Thymus (tissue), 11 donors: ENCODE data around the gene ADCK1. TPM values are rescaled to one million over a fixed set of nuclear protein-coding genes. Genes with fewer than 3 reads are reported as not detected.
"Not testable (repeated sequence)": the region's sequence is repeated elsewhere in the genome, so short reads cannot be mapped to it uniquely, and the experiment has no call there.

Experiments used
- DNase-seq, 9 donors: peaks; one replicate each; pipeline ENCODE4 v3.0.0-alpha.2; 2013; ENCODE audit warnings: low spot score in 9 of 9, low read depth in 6 of 9, missing footprints in 1 of 9
- H3K27ac ChIP-seq, 2 donors: one replicate each; pipeline ENCODE4 v1.5.1; 2013; ENCODE audit warnings: control low read depth in 1 of 2, low read depth in 1 of 2, low read length in 1 of 2, mild to moderate bottlenecking in 1 of 2, moderate library complexity in 1 of 2
- H3K27me3 ChIP-seq, 2 donors: one replicate each; pipeline ENCODE4 v1.5.1; 2013; ENCODE audit warnings: low read length in 1 of 2; ENCODE audit not compliant: control insufficient read depth in 2 of 2, insufficient read depth in 1 of 2
- H3K36me3 ChIP-seq, 2 donors: one replicate each; pipeline ENCODE4 v1.5.1; 2013; ENCODE audit warnings: low read length in 1 of 2, mild to moderate bottlenecking in 1 of 2, moderate library complexity in 1 of 2; ENCODE audit not compliant: control insufficient read depth in 2 of 2, insufficient read depth in 2 of 2
- H3K4me1 ChIP-seq, 2 donors: one replicate each; pipeline ENCODE4 v1.5.1; 2013; ENCODE audit warnings: low read length in 2 of 2; ENCODE audit not compliant: control insufficient read depth in 2 of 2, insufficient read depth in 2 of 2
- H3K4me3 ChIP-seq, 2 donors: one replicate each; pipeline ENCODE4 v1.5.1; 2013; ENCODE audit warnings: low read length in 2 of 2, control low read depth in 1 of 2, mild to moderate bottlenecking in 1 of 2
- H3K9me3 ChIP-seq, 2 donors: one replicate each; pipeline ENCODE4 v1.5.1; 2013; ENCODE audit warnings: low read length in 1 of 2, mild to moderate bottlenecking in 1 of 2; ENCODE audit not compliant: control insufficient read depth in 2 of 2, insufficient read depth in 1 of 2
- WGBS: extraction: QIAGEN DNeasy Blood & Tissue Kit; methylation state at CpG from one replicate; pipeline ENCODE4 v1.1.7; 2013; 5-methylcytosine and 5-hydroxymethylcytosine counted together
- polyA plus RNA-seq: library from polyadenylated mRNA; stranded (reverse); fragments of 200-250 nt; gene quantifications from one replicate; pipeline ENCODE4 v1.2.3, GENCODE V29; 2013
- total RNA-seq: library from RNA; stranded (reverse); fragments of 120-200 nt; gene quantifications from one replicate; pipeline ENCODE4 v1.2.4, GENCODE V29; 2013
- donor health status: healthy.

ADCK1 gene
- total and polyA plus RNA-seq, 2 donors = 2.8 to 8.7 TPM

- H3K9me3 ChIP-seq = no peaks in the 10 kb centered on the region
- H3K4me3 ChIP-seq = peak overlapping the region; percentile 70 to 93
- H3K27me3 ChIP-seq = no peaks in the 10 kb centered on the region
- no peak for DNase-seq
- H3K27ac ChIP-seq = no peak overlapping the region
- 97% methylated on average over 1 of the region's 1 CpG for WGBS
- peaks cover 0 to 4% of the 10 kb centered on the region in 2 donors for H3K4me1 ChIP-seq
- H3K36me3 ChIP-seq = no peaks in the 10 kb centered on the region
Observed at GRCh38 chr14:77800814-77801213, 905 bp downstream of the ADCK1 start.

- Histone ChIP-seq H3K4me3 (no peak overlapping the region), H3K4me1 (peaks cover 0 to 4% of the 10 kb centered on the region in 2 donors), H3K27ac (no peak overlapping the region), H3K9me3 (no peaks in the 10 kb centered on the region), H3K36me3 (no peaks in the 10 kb centered on the region), H3K27me3 (no peaks in the 10 kb centered on the region)
- DNase-seq = no peak
- 78% methylated on average over 6 of the region's 6 CpGs for WGBS
Observed at GRCh38 chr14:77804592-77804991, 4.7 kb downstream of the ADCK1 start.

GRCh38 chr14:77805706-77806105 lies 5.8 kb downstream of the ADCK1 start:
- Histone ChIP-seq H3K9me3 (no peaks in the 10 kb centered on the region), H3K4me1 (no peaks in the 10 kb centered on the region), H3K4me3 (no peak overlapping the region), H3K27ac (no peak overlapping the region), H3K36me3 (no peaks in the 10 kb centered on the region), H3K27me3 (no peaks in the 10 kb centered on the region)
- DNase-seq = no peak
- 97% methylated on average over 6 of the region's 6 CpGs for WGBS

- H3K4me1 ChIP-seq = no peaks in the 10 kb centered on the region
- H3K4me3 ChIP-seq = no peak overlapping the region
- no peaks in the 10 kb centered on the region for H3K27me3 ChIP-seq
- H3K27ac ChIP-seq = no peak overlapping the region
- DNase-seq = no peak
- H3K36me3 ChIP-seq = no peaks in the 10 kb centered on the region
- H3K9me3 ChIP-seq = no peaks in the 10 kb centered on the region
- WGBS = 97% methylated on average over 3 of the region's 3 CpGs
Observed at GRCh38 chr14:77808250-77808649, 8.3 kb downstream of the ADCK1 start.

- no peak overlapping the region for H3K4me3 ChIP-seq
Observed at GRCh38 chr14:77809011-77809410, 9.1 kb downstream of the ADCK1 start.

GRCh38 chr14:77812028-77812427 lies 12.1 kb downstream of the ADCK1 start:
- H3K9me3 ChIP-seq = no peaks in the 10 kb centered on the region
- no peak overlapping the region for H3K4me3 ChIP-seq
- no peaks in the 10 kb centered on the region for H3K36me3 ChIP-seq
- no peak for DNase-seq
- no peak overlapping the region for H3K27ac ChIP-seq
- 99% methylated on average over 2 of the region's 2 CpGs for WGBS
- no peaks in the 10 kb centered on the region for H3K4me1 ChIP-seq
- H3K27me3 ChIP-seq = no peaks in the 10 kb centered on the region

More at GRCh38 chr14:77809011-77809410, 9.1 kb downstream of the ADCK1 start:
- H3K4me1 ChIP-seq = no peaks in the 10 kb centered on the region
- H3K36me3 ChIP-seq = no peaks in the 10 kb centered on the region
- DNase-seq = no peak
- H3K9me3 ChIP-seq = no peaks in the 10 kb centered on the region
- H3K27me3 ChIP-seq = no peaks in the 10 kb centered on the region
- no peak overlapping the region for H3K27ac ChIP-seq
- WGBS = 96% methylated on average over 1 of the region's 1 CpG

GRCh38 chr14:77812682-77813081 lies 12.8 kb downstream of the ADCK1 start:
- not testable (repeated sequence) for H3K27me3 ChIP-seq, DNase-seq, H3K4me1 ChIP-seq, H3K36me3 ChIP-seq, H3K9me3 ChIP-seq, H3K4me3 ChIP-seq, H3K27ac ChIP-seq
- 95% methylated on average over 6 of the region's 6 CpGs for WGBS

- Histone ChIP-seq H3K36me3 (peaks cover 14 to 15% of the 10 kb centered on the region in 2 donors), H3K9me3 (no peaks in the 10 kb centered on the region), H3K27me3 (no peaks in the 10 kb centered on the region), H3K4me1 (no peaks in the 10 kb centered on the region), H3K4me3 (no peak overlapping the region), H3K27ac (no peak overlapping the region)
- DNase-seq = no peak
- 97% methylated on average over 5 of the region's 5 CpGs for WGBS
Observed at GRCh38 chr14:77822307-77822706, 22.4 kb downstream of the ADCK1 start.

GRCh38 chr14:77822741-77823140 lies 22.8 kb downstream of the ADCK1 start:
- H3K27me3 ChIP-seq = no peaks in the 10 kb centered on the region
- H3K27ac ChIP-seq = no peak overlapping the region
- WGBS = 97% methylated on average over 3 of the region's 3 CpGs
- no peaks in the 10 kb centered on the region for H3K4me1 ChIP-seq
- peaks cover 14 to 15% of the 10 kb centered on the region in 2 donors for H3K36me3 ChIP-seq
- DNase-seq = no peak
- H3K9me3 ChIP-seq = no peaks in the 10 kb centered on the region
- no peak overlapping the region for H3K4me3 ChIP-seq

GRCh38 chr14:77823378-77823777 lies 23.5 kb downstream of the ADCK1 start:
- Histone ChIP-seq H3K9me3 (no peaks in the 10 kb centered on the region), H3K4me1 (no peaks in the 10 kb centered on the region), H3K36me3 (peaks cover 14 to 15% of the 10 kb centered on the region in 2 donors), H3K4me3 (no peak overlapping the region), H3K27ac (no peak overlapping the region), H3K27me3 (no peaks in the 10 kb centered on the region)
- no peak for DNase-seq
- 98% methylated on average over 3 of the region's 3 CpGs for WGBS
